Measurements from ENCODE around the gene TPRG1L.

TPRG1L gene

DNA sequence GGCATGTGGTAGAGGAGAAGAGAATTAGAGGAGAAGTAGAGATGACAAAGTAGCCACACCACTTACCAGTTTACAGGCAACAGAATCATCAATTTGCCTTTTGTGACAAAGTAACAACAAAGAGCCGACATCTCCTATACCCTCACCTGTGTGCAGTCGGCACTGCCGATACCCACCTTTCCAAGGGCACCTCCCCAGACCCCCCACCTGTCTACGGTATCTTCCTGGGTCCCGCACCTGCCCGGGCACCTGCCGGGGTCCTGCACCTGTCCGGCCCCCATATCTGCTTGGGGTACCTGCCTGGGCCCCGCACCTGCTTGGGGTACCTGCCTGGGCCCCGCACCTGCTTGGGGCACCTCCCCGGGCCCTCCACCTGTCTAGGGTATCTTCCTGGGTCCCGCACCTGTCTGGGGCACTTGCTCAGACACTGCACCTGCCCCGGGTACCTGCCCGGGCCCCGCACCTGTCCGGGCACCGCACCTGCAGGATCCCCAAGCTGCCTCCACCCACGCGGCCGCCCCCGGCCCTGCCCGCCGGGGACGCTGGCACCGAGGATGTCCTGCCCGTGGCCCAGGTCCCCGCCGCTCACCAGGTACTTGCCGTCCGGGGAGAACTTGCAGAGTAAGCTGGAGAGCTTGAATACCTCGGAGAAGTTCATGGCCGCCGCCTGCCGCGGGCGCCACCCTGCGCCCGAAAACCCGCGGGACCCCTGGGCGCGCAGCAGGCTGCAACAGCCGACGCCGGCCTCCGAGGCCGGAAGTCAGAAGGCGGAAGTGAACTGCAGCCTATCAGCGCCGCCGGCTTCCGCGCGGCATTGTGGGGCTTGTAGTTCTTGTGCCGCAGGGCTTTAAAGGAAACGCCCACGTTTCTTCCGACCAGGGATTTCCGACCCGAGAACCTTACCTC, 24.8 kb downstream of the TPRG1L start, which contains the start of gene WRAP73:
TSS of gene WRAP73 (minus strand) at position 762 of the 906 bp plus-strand sequence. CDS start at position 658, 104 bp downstream.
- peak; percentile 90 for DNase-seq

DNA sequence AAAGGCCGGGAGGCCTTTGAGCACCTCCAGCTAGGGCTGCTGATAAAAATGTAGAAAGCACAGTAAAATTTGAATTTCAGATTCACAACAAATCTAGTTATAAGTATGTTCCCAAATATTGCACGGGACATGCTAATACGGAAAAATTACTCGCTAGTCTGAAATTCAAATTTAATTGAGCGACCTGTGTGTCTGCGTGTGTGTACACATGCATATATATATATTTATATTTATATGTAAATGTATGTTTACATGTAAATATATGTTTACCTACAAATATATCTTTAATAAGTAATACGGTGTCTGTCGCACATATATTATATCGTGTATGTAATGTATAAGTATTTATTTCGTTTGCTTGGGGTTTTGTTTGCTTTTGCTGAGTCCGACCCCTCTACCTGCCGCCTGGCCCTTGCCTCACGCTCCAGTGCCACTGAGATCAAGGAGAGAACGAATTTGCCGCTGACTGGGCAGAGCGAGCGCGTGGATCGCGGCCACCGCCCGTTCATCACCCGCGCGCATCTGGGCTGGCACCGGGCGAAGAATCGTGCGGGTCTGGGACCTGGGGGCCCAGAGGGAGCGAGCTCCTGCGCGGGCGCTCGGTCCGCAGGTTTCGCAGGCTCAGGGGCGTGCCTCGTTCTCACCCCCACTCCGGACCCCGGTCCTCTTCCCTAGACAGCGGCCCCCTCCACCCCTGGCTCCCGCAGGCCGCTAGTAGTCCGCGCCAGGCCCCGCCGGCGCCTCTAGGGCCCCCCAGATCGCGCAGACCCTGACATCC, 25.6 kb downstream of the TPRG1L start:
- no peak for DNase-seq

DNA sequence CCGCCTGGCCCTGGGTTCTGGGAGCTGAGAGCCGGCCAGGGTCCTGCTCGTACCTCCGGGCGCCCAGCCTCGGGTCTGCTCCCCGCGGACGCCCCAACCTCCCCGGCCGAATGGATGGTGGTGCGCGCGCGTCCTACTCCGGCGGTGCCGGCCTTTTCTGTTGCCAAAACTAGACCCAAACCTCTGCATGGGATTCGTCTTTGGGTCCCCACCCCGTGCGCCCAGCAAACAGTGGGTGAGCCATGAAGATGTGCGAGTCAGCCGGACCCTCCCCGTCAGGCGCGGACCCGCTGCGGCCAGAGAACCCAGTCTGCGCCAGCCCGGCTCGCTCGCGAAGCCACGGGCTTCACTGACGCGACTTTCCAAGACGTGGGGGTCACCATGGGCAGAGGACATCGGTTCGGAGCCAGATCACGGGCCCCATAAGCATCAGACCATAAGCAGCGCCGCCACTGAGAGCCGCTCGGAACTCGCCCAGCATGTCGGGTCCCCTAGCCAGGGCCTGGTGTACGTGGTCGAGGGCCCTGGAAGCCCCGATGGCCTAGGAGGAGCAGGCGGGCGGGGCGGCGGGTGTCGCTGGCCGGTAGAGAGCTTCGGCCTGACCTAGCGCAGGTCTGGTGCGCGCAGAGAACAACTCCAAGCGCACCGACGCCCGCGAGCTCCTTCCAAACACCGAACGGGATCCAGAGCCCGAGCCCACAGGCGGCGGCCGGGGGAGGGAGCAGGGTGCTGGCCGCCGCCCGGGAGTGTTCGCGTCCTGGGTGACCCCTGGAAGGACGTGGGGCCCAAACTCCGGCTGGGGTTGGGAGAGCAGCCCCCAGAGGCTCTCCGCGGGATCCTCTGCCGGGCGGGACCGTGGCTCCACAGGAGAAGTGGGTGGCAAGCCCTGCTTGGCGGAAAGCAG, 26.5 kb downstream of the TPRG1L start:
- DNase-seq: peak; percentile 12

DNA sequence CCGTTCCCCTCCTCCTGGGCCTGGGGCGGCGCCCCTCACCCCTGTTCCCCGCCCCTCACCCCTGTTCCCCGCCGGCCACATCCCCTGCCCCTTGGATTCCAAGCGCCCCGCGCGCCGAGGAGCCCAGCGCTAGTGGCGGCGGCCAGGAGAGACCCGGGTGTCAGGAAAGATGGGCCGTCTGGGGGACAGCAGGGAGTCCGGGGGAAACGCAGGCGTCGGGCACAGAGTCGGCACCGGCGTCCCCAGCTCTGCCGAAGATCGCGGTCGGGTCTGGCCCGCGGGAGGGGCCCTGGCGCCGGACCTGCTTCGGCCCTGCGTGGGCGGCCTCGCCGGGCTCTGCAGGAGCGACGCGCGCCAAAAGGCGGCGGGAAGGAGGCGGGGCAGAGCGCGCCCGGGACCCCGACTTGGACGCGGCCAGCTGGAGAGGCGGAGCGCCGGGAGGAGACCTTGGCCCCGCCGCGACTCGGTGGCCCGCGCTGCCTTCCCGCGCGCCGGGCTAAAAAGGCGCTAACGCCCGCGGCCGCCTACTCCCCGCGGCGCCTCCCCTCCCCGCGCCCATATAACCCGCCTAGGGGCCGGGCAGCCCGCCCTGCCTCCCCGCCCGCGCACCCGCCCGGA, 27.2 kb downstream of the TPRG1L start, which contains the start of gene TP73:
TSS of gene TP73 (plus strand) at position 587 of the 618 bp plus-strand sequence. CDS start 29,850 bp downstream, outside the sequence.
- DNase-seq: no peak

DNA sequence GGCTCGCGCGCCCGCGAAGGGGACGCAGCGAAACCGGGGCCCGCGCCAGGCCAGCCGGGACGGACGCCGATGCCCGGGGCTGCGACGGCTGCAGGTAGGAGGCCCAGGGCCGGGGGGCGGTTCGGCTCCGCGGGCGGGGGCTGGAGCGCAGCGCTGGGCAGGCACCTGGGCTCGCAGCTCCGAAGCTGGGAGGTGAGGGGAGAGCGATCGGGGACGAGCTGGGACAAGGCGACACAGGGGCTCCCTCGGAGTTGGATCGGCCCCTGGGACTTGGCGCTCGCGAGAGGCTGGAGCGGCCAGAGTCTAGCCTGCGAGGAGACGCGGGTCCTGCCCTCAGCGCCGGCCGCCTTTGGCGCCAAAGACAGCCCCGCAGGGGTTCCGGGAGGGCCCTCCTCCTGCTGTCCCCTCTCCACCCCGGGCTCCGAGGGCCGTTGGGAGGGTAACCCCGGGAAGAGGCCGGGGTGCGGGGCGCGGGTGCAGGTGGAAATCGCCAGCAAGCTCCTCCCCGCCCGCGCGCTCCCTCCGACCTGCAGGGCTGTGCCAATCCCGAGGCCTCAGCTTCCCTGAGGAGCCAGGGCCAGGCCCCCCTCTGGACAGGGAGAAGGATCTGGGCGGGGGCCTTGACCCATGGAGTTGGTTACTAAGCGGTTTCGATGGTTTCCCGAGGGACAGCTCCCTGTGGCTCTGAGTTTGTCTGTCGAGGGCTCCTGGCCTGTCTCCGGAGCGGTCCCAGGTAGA, 27.9 kb downstream of the TPRG1L start:
- no peak for DNase-seq

DNA sequence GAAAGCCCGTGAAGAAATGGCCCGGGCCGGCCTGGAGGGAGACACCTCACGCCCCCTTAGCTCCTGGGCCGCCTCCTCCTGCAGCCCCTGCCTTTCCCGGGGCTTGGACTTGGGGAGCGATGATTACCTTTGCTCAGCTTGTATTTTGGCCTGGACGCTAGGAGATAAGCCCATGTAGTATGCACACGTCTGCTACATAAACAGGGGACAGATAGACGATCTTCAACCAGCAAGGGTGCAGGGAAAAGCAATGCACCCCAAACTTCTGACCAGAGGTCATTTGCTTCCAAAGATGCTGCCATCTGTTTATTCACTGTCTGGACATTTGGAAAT, 28.4 kb downstream of the TPRG1L start:
- no peak for DNase-seq

- DNase-seq: no peak
Observed at GRCh38 chr1:3654549-3655281, 29.9 kb downstream of the TPRG1L start.

DNA sequence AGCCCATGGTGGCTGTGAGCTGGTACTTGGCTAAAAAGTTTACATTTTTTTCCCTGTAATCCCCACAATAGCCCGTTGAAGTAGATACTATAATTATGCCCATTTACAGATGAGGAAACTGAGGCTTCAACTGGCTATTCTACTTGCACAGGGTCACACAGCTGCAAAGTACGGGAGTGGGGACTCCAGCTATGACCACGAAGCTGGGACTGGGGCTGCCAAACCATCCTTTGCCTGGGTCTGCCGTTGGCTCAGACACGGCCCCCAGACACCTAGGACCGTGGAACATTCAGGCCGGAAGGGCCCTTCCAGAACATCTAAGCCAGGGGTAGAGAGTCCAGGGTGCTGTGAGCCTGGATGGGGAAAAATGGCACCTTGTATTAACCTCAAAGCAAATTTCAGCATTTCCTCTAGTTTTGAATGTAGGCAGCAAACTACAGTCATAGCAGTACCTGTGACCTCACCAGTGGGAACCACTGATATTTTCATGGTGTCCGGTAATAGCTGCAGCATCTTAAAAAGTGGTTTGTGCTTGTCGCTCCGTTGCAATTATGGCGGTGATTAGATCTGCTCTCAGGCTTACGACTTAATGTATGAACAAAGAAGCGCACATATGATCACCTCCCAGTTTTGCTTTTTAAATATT, 31.8 kb downstream of the TPRG1L start:
- DNase-seq: no peak

- no peak for DNase-seq
Observed at GRCh38 chr1:3657096-3657475, 32.3 kb downstream of the TPRG1L start.

DNA sequence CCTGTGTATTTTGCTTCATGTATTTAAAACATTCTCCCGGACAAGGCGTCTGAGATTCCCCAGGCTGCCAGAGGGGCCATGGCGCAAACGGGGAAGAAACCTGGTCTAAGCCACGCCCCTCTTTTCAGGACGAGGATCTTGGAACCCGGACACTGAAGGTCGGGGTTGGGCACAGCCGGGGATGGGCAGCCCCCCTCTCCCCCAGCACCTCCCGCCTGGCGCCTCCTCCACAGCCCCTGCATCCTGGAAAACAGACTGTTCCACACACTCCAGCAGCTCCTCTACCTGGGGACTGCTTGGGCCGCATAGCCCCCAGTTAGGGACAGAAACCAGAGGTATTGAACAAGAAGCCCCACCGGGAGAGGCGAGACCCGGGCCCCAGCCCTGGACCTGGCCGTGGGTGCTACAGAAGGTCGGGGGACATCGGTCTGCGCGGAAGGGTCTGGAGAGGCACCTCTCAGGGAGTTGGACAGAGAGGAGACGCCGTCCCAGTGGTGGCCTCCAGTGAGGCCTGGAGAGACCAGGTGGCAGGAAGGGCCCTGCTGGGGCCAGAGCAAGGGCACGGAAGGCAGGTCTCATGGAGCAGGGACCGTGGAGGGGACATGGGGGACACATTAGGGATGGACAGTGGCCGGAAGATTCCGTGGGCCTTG, 32.9 kb downstream of the TPRG1L start:
- no peak for DNase-seq

DNA sequence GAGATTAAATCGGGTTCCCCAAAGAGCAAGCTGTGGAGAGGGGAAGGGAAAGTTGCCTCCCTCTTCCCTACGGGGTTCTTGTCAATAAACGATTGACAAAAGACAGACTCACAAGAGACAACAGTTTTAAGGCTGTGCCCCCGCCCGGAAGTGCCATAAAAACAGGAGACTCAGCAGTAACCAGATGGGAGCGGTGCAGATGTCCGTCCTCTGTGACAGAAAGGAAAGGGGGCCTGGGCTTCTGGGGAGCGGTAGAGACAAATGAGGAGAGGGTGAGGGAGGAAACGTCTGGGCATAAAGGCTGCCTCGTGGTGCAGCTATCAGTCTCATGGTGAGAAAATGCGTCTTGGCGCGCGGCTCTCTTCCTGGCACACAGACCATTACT, 33.4 kb downstream of the TPRG1L start:
- no peak for DNase-seq

DNA sequence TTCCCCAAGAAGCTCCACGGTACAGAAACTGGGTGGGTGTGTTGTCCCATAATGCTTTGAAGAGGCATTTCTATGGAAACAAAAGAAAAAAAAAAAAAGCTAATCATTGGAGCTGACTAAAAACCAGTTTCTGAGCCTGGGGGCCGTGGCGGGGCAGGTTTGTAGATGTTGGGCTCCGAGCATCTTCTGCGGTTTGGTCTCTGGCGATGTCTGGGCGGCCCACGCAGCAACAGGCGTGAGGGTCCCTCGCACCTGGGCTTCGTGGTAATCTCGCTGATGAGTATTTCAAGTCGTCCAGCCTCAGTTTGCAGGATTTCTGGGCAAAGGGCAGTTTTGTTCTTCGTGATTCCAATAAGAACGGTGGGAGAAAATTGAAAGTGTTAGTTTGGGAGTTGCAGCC, 34.3 kb downstream of the TPRG1L start:
- DNase-seq: no peak

DNA sequence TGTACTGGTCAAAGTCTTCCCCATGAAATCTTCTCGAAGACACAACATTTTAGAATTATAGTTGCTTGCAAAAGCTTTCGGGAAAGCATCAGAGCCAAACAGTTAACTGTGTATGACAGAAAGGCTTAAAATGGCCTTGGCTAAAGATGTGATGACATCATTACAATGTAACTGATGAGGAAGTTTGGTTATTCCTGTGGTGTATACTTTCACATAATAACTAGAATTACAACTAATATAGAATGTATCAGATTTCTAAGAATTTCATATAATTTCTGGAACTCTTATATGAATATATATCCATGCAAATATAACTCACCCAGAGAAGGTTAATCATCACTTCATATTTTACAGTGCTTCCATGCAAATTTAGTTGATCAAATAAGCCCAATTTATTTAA, 35.9 kb downstream of the TPRG1L start:
- DNase-seq: no peak

DNA sequence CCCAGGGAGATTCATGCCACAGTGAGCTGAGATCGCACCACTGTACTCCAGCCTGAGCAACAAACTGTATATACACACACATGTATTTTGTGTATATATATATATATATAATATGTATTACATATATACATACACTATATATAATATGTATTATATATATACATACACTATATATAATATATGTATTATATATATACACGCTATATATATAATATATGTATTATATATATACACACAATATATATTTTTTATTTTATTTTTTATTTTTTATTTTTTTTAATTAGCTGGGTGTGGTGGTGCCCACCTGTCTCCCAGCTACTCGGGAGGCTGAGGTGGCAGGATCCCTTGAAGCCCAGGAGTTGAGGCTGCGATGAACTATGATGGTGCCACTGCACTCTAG, 36.8 kb downstream of the TPRG1L start:
- no peak for DNase-seq

GRCh38 chr1:3662080-3662671, 37.4 kb downstream of the TPRG1L start:
- DNase-seq: no peak

- DNase-seq: no peak
Observed at GRCh38 chr1:3663999-3664699, 39.3 kb downstream of the TPRG1L start.

DNA sequence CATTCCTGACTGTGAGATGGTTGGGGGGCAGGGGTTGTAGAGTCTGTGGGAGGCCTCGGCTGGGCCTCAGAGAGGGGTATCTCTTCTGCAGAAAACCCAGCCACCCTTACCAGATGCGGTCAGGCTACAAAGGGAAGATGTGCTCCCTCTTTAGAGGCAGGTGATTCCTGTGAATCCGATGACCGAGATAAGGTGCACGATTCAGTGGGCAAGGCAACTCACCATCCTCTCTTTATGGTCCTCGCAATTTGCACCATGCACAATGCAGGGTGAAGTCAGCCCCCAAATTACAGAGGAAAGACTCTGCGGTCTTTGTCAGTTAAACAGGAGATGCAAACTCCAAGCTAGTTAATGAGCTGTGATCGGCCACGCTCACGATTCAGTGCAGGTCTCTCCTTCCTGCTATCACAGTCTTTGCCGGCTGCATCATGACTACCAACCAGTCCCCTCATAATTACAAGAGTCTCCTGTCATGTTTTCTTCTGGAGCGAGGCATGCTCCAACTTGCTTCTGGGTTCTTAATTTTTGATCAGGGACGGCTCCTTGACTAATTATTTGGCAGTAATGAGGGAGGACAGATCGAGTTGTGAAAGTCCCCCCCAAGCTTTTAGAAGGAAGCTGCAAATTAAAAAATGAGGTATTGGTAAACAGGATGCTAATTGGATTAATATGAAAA, 40.0 kb downstream of the TPRG1L start:
- DNase-seq: no peak

- no peak for DNase-seq
Observed at GRCh38 chr1:3668148-3668547, 43.3 kb downstream of the TPRG1L start.
